WTC11 (cell line): ENCODE results near the gene AP3M1. TPM values are rescaled to one million over a fixed set of nuclear protein-coding genes. Genes with fewer than 3 reads are reported as not detected.

Experiments
- ATAC-seq: fragments of 200-7000 bp; cut with Tn5 transposase; 2 replicates; pipeline ENCODE4 v1.10.0; 2021; ENCODE audit warnings: mild to moderate bottlenecking, moderate library complexity
- CTCF ChIA-PET: fragments of 300-600 bp; sonication (Branson Sonifier 250); formaldehyde crosslinking; loops from one replicate; lab custom pipeline; 2021; ENCODE audit warnings: antibody characterized with exemption; lab: Charles Lee
- POLR2A ChIA-PET: fragments of 350-600 bp; sonication (Branson Sonifier 250); formaldehyde crosslinking; loops from one replicate; lab custom pipeline; 2021; ENCODE audit warnings: antibody characterized with exemption; lab: Charles Lee
- DNase-seq: peaks from one replicate; pipeline ENCODE4 v3.0.0; 2021; ENCODE audit warnings: low spot score
- H3K27ac Mint-ChIP-seq: 2 replicates; pipeline ENCODE4 v1.8.0; 2021; ENCODE audit warnings: mixed read lengths
- H3K27me3 Mint-ChIP-seq: 2 replicates; pipeline ENCODE4 v1.8.0; 2021; ENCODE audit warnings: low read depth, mild to moderate bottlenecking, moderate library complexity, mixed read lengths
- H3K36me3 Mint-ChIP-seq: 2 replicates; pipeline ENCODE4 v1.8.0; 2021; ENCODE audit warnings: mixed read lengths
- H3K4me1 Mint-ChIP-seq: 2 replicates; pipeline ENCODE4 v1.8.0; 2022; ENCODE audit warnings: mixed read lengths
- H3K4me3 Mint-ChIP-seq: 2 replicates; pipeline ENCODE4 v1.8.0; 2021; ENCODE audit warnings: mild to moderate bottlenecking, moderate library complexity, mixed read lengths
- H3K9me3 Mint-ChIP-seq: 2 replicates; pipeline ENCODE4 v1.8.0; 2021; ENCODE audit warnings: mixed read lengths
- EMX1 ChIP-seq: fragments of 250-450 bp; sonication (Bioruptor Pico); IDR thresholded peaks from 2 replicates; pipeline ENCODE4 v1.8.0; 2021; ENCODE audit warnings: mild to moderate bottlenecking
- FOXP1 ChIP-seq: sonication (generic); formaldehyde crosslinking; IDR thresholded peaks from 2 replicates; pipeline ENCODE4 v1.8.0; 2022; ENCODE audit warnings: missing genetic modification reagents, mild to moderate bottlenecking, moderate library complexity, borderline replicate concordance
- RORB ChIP-seq: fragments of 250-450 bp; sonication (Bioruptor Pico); IDR thresholded peaks from 2 replicates; pipeline ENCODE4 v1.9.0; 2021; ENCODE audit warnings: mild to moderate bottlenecking
- SMAD4 ChIP-seq: sonication (generic); formaldehyde crosslinking; IDR thresholded peaks from 2 replicates; pipeline ENCODE4 v1.8.0; 2022; ENCODE audit warnings: mild to moderate bottlenecking, missing genetic modification reagents
- TP53 ChIP-seq: sonication (generic); formaldehyde crosslinking; IDR thresholded peaks from 2 replicates; pipeline ENCODE4 v1.8.1; 2023; ENCODE audit warnings: mild to moderate bottlenecking, missing genetic modification reagents
- ZNF219 ChIP-seq: sonication (generic); formaldehyde crosslinking; IDR thresholded peaks from 2 replicates; pipeline ENCODE4 v1.8.0; 2023; ENCODE audit warnings: missing genetic modification reagents, mild to moderate bottlenecking, borderline replicate concordance
- ZNF263 ChIP-seq: sonication (generic); formaldehyde crosslinking; IDR thresholded peaks from 2 replicates; pipeline ENCODE4 v1.8.1; 2022; ENCODE audit warnings: low read depth, mild to moderate bottlenecking, moderate library complexity, missing genetic modification reagents
- total RNA-seq: library from RNA; stranded (reverse); gene quantifications from 3 replicates; pipeline ENCODE4 v1.2.3, GENCODE V29; 2021
- TF ChIP-seq, protein P1 (sequence below): sonication (generic); formaldehyde crosslinking; IDR thresholded peaks from 2 replicates; pipeline ENCODE4 v1.8.1; 2023; ENCODE audit warnings: mild to moderate bottlenecking, missing genetic modification reagents, moderate library complexity
- TF ChIP-seq, protein P2 (sequence below): fragments of 250-450 bp; sonication (Bioruptor Pico); IDR thresholded peaks from 2 replicates; pipeline ENCODE4 v1.8.0; 2021; ENCODE audit warnings: mild to moderate bottlenecking
- TF ChIP-seq, protein P3 (sequence below): fragments of 250-450 bp; sonication (Bioruptor Pico); IDR thresholded peaks from 2 replicates; pipeline ENCODE4 v1.9.0; 2021; ENCODE audit warnings: moderate library complexity, mild to moderate bottlenecking, inconsistent platforms, borderline replicate concordance
- TF ChIP-seq, protein P4 (sequence below): sonication (generic); formaldehyde crosslinking; IDR thresholded peaks from 2 replicates; pipeline ENCODE4 v1.8.1; 2023; ENCODE audit warnings: mild to moderate bottlenecking, missing genetic modification reagents
- TF ChIP-seq, protein P5 (sequence below): sonication (generic); formaldehyde crosslinking; IDR thresholded peaks from 2 replicates; pipeline ENCODE4 v1.8.1; 2023; ENCODE audit warnings: mild to moderate bottlenecking, missing genetic modification reagents, borderline replicate concordance
- TF ChIP-seq, protein P6 (sequence below): fragments of 250-450 bp; sonication (Bioruptor Pico); IDR thresholded peaks from 2 replicates; pipeline ENCODE4 v1.9.0; 2021; ENCODE audit warnings: mild to moderate bottlenecking, borderline replicate concordance
- TF ChIP-seq, protein P7 (sequence below): sonication (generic); formaldehyde crosslinking; IDR thresholded peaks from 2 replicates; pipeline ENCODE4 v1.8.0; 2022; ENCODE audit warnings: mild to moderate bottlenecking, missing genetic modification reagents
- TF ChIP-seq, protein P8 (sequence below): sonication (generic); formaldehyde crosslinking; IDR thresholded peaks from 2 replicates; pipeline ENCODE4 v1.8.1; 2022; ENCODE audit warnings: missing genetic modification reagents, borderline replicate concordance
- TF ChIP-seq, protein P9 (sequence below): sonication (generic); formaldehyde crosslinking; IDR thresholded peaks from 2 replicates; pipeline ENCODE4 v1.8.1; 2023; ENCODE audit warnings: mild to moderate bottlenecking, missing genetic modification reagents, moderate library complexity

Gene AP3M1
- total RNA-seq, 1 experiment from 2014 or later: 37.3 TPM

DNA sequence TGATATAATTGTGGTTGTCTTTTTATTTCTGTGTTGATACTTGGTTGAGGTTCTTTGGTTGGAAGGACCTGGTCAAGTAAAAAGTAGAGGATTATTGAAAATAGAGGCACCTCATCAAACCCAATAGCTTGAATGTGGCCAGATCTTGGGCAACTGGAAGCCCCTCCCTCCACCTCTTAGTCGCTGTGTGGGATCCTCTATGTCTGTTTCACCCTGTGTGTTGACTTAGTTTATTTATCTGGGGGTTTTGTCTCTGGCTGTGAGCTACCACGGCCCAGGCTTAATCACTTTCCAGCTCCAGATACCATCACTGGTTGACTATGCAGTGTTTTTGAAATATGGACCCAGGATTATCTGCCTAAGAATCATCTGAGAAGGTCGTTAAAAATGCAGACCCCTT lies 58.3 kb downstream of the AP3M1 start (continued):
- TF ChIP-seq, protein P1, sequence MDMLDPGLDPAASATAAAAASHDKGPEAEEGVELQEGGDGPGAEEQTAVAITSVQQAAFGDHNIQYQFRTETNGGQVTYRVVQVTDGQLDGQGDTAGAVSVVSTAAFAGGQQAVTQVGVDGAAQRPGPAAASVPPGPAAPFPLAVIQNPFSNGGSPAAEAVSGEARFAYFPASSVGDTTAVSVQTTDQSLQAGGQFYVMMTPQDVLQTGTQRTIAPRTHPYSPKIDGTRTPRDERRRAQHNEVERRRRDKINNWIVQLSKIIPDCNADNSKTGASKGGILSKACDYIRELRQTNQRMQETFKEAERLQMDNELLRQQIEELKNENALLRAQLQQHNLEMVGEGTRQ (CRISPR knock-in tag): no peak
- no peak for TF ChIP-seq FOXP1 (CRISPR knock-in tag)
- TF ChIP-seq, protein P2, sequence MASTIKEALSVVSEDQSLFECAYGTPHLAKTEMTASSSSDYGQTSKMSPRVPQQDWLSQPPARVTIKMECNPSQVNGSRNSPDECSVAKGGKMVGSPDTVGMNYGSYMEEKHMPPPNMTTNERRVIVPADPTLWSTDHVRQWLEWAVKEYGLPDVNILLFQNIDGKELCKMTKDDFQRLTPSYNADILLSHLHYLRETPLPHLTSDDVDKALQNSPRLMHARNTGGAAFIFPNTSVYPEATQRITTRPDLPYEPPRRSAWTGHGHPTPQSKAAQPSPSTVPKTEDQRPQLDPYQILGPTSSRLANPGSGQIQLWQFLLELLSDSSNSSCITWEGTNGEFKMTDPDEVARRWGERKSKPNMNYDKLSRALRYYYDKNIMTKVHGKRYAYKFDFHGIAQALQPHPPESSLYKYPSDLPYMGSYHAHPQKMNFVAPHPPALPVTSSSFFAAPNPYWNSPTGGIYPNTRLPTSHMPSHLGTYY (CRISPR knock-in tag): no peak
- TF ChIP-seq, protein P3, sequence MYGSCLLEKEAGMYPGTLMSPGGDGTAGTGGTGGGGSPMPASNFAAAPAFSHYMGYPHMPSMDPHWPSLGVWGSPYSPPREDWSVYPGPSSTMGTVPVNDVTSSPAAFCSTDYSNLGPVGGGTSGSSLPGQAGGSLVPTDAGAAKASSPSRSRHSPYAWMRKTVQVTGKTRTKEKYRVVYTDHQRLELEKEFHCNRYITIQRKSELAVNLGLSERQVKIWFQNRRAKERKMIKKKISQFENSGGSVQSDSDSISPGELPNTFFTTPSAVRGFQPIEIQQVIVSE (CRISPR knock-in tag): no peak
- no peak for TF ChIP-seq ZNF219 (CRISPR knock-in tag)
- no peak for TF ChIP-seq EMX1 (CRISPR knock-in tag)
- TF ChIP-seq, protein P4, sequence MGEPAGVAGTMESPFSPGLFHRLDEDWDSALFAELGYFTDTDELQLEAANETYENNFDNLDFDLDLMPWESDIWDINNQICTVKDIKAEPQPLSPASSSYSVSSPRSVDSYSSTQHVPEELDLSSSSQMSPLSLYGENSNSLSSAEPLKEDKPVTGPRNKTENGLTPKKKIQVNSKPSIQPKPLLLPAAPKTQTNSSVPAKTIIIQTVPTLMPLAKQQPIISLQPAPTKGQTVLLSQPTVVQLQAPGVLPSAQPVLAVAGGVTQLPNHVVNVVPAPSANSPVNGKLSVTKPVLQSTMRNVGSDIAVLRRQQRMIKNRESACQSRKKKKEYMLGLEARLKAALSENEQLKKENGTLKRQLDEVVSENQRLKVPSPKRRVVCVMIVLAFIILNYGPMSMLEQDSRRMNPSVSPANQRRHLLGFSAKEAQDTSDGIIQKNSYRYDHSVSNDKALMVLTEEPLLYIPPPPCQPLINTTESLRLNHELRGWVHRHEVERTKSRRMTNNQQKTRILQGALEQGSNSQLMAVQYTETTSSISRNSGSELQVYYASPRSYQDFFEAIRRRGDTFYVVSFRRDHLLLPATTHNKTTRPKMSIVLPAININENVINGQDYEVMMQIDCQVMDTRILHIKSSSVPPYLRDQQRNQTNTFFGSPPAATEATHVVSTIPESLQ (CRISPR knock-in tag): no peak
- TF ChIP-seq, protein P5, sequence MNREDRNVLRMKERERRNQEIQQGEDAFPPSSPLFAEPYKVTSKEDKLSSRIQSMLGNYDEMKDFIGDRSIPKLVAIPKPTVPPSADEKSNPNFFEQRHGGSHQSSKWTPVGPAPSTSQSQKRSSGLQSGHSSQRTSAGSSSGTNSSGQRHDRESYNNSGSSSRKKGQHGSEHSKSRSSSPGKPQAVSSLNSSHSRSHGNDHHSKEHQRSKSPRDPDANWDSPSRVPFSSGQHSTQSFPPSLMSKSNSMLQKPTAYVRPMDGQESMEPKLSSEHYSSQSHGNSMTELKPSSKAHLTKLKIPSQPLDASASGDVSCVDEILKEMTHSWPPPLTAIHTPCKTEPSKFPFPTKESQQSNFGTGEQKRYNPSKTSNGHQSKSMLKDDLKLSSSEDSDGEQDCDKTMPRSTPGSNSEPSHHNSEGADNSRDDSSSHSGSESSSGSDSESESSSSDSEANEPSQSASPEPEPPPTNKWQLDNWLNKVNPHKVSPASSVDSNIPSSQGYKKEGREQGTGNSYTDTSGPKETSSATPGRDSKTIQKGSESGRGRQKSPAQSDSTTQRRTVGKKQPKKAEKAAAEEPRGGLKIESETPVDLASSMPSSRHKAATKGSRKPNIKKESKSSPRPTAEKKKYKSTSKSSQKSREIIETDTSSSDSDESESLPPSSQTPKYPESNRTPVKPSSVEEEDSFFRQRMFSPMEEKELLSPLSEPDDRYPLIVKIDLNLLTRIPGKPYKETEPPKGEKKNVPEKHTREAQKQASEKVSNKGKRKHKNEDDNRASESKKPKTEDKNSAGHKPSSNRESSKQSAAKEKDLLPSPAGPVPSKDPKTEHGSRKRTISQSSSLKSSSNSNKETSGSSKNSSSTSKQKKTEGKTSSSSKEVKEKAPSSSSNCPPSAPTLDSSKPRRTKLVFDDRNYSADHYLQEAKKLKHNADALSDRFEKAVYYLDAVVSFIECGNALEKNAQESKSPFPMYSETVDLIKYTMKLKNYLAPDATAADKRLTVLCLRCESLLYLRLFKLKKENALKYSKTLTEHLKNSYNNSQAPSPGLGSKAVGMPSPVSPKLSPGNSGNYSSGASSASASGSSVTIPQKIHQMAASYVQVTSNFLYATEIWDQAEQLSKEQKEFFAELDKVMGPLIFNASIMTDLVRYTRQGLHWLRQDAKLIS (CRISPR knock-in tag): no peak
- TF ChIP-seq, all 79 proteins: peak for 0

DNA sequence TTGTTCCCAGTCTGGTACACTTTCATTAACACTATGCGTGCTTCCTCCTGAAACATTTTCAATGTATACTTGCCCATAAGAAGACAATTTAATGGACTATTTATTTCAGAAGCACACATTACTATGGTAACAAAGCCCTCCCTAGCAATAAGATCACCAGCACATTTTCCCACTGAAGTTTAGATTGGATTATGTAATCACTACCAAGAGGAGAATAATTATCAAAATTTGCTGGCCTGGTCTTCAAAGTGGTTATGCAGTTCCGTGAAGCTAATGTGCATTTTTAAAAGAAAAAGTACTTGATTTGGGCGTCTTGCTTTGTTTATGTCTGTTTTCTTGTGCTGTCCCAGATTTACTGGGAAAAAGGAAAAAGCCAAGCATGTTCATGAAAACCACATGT lies 61.9 kb downstream of the AP3M1 start:
- Mint-ChIP-seq H3K4me1 (no peaks in the 10 kb centered on the region), H3K36me3 (peaks cover 65% of the 10 kb centered on the region), H3K27me3 (no peaks in the 10 kb centered on the region)
- POLR2A ChIA-PET: interaction anchor here (0.6 kb wide), 1 partner anchor 191 kb away, joined by 8 read pairs; no protein-coding TSS in a partner anchor
- TF ChIP-seq, protein P6, sequence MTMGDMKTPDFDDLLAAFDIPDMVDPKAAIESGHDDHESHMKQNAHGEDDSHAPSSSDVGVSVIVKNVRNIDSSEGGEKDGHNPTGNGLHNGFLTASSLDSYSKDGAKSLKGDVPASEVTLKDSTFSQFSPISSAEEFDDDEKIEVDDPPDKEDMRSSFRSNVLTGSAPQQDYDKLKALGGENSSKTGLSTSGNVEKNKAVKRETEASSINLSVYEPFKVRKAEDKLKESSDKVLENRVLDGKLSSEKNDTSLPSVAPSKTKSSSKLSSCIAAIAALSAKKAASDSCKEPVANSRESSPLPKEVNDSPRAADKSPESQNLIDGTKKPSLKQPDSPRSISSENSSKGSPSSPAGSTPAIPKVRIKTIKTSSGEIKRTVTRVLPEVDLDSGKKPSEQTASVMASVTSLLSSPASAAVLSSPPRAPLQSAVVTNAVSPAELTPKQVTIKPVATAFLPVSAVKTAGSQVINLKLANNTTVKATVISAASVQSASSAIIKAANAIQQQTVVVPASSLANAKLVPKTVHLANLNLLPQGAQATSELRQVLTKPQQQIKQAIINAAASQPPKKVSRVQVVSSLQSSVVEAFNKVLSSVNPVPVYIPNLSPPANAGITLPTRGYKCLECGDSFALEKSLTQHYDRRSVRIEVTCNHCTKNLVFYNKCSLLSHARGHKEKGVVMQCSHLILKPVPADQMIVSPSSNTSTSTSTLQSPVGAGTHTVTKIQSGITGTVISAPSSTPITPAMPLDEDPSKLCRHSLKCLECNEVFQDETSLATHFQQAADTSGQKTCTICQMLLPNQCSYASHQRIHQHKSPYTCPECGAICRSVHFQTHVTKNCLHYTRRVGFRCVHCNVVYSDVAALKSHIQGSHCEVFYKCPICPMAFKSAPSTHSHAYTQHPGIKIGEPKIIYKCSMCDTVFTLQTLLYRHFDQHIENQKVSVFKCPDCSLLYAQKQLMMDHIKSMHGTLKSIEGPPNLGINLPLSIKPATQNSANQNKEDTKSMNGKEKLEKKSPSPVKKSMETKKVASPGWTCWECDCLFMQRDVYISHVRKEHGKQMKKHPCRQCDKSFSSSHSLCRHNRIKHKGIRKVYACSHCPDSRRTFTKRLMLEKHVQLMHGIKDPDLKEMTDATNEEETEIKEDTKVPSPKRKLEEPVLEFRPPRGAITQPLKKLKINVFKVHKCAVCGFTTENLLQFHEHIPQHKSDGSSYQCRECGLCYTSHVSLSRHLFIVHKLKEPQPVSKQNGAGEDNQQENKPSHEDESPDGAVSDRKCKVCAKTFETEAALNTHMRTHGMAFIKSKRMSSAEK: no peak
- TF ChIP-seq SMAD4: no peak
- no peak for TF ChIP-seq ZNF263 (CRISPR knock-in tag)
- TF ChIP-seq, protein P7, sequence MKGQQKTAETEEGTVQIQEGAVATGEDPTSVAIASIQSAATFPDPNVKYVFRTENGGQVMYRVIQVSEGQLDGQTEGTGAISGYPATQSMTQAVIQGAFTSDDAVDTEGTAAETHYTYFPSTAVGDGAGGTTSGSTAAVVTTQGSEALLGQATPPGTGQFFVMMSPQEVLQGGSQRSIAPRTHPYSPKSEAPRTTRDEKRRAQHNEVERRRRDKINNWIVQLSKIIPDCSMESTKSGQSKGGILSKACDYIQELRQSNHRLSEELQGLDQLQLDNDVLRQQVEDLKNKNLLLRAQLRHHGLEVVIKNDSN: no peak
- TF ChIP-seq, protein P8, sequence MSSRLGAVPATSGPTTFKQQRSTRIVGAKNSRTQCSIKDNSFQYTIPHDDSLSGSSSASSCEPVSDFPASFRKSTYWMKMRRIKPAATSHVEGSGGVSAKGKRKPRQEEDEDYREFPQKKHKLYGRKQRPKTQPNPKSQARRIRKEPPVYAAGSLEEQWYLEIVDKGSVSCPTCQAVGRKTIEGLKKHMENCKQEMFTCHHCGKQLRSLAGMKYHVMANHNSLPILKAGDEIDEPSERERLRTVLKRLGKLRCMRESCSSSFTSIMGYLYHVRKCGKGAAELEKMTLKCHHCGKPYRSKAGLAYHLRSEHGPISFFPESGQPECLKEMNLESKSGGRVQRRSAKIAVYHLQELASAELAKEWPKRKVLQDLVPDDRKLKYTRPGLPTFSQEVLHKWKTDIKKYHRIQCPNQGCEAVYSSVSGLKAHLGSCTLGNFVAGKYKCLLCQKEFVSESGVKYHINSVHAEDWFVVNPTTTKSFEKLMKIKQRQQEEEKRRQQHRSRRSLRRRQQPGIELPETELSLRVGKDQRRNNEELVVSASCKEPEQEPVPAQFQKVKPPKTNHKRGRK (CRISPR knock-in tag): no peak
- TF ChIP-seq, protein P9, sequence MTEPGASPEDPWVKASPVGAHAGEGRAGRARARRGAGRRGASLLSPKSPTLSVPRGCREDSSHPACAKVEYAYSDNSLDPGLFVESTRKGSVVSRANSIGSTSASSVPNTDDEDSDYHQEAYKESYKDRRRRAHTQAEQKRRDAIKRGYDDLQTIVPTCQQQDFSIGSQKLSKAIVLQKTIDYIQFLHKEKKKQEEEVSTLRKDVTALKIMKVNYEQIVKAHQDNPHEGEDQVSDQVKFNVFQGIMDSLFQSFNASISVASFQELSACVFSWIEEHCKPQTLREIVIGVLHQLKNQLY (CRISPR knock-in tag): no peak
- no peak for TF ChIP-seq RORB (CRISPR knock-in tag)
- TF ChIP-seq TP53 (CRISPR knock-in tag): no peak
- TF ChIP-seq, all 79 proteins: peak for 0
- CTCF ChIA-PET: no interaction called here
- H3K4me3 Mint-ChIP-seq: no peak overlapping the region
- H3K9me3 Mint-ChIP-seq: no peaks in the 10 kb centered on the region
- H3K27ac Mint-ChIP-seq: no peak overlapping the region
- DNase-seq (no peak), ATAC-seq (no peak)
